Kidney (tissue), 14 donors: Measurements from ENCODE around the gene VPS16. TPM values are rescaled to one million over a fixed set of nuclear protein-coding genes. Genes with fewer than 3 reads are reported as not detected.

Source experiments
- DNase-seq, 5 donors: peaks; one replicate each; pipeline ENCODE4 v3.0.0-alpha.2; 2013 to 2020
- FAIRE-seq: peaks from 2 replicates; lab custom pipeline; 2012; peaks lifted over from hg19 to GRCh38; lab: Jason Lieb, UNC
- H3K27ac ChIP-seq, 2 donors: one replicate each; pipeline ENCODE4 v1.7.0; 2013; ENCODE audit warnings: low read depth in 2 of 2, low read length in 2 of 2, inconsistent platforms in 1 of 2
- H3K27me3 ChIP-seq: one replicate; pipeline ENCODE4 v1.7.1; 2013; ENCODE audit warnings: low read length, inconsistent platforms; ENCODE audit not compliant: control insufficient read depth, insufficient read depth
- H3K36me3 ChIP-seq, 3 donors: one replicate each; pipeline versions ENCODE4 v1.7.0 to v1.7.1; 2013; ENCODE audit warnings: low read length in 3 of 3, control low read depth in 1 of 3, inconsistent platforms in 1 of 3; ENCODE audit not compliant: insufficient read depth in 3 of 3, control insufficient read depth in 2 of 3
- H3K4me1 ChIP-seq, 3 donors: one replicate each; pipeline versions ENCODE4 v1.7.0 to v1.7.1; 2013; ENCODE audit warnings: low read length in 3 of 3, inconsistent platforms in 1 of 3, low read depth in 1 of 3; ENCODE audit not compliant: control insufficient read depth in 2 of 3, insufficient read depth in 2 of 3
- H3K4me3 ChIP-seq, 3 donors: one replicate each; pipeline versions ENCODE4 v1.7.0 to v1.8.1; 2013; ENCODE audit warnings: low read length in 3 of 3, control low read depth in 1 of 3, inconsistent platforms in 1 of 3
- H3K9ac ChIP-seq, 3 donors: one replicate each; pipeline versions ENCODE4 v1.7.0 to v1.7.1; 2013; ENCODE audit warnings: low read length in 3 of 3, control low read depth in 1 of 3, inconsistent platforms in 1 of 3
- H3K9me3 ChIP-seq, 3 donors: one replicate each; pipeline versions ENCODE4 v1.7.0 to v1.7.1; 2013; ENCODE audit warnings: low read length in 3 of 3, control low read depth in 1 of 3, inconsistent platforms in 1 of 3; ENCODE audit not compliant: control insufficient read depth in 2 of 3, insufficient read depth in 1 of 3
- intact Hi-C: fragments of 100-400 bp; cut with DNase I; formaldehyde crosslinking; loops from one replicate; pipeline ENCODE4 v1.11.1; 2022
- polyA plus RNA-seq: library from polyadenylated mRNA; stranded (reverse); fragments of 350-450 nt; fragmentation: Illumina TruSeq; extraction: RNeasy Lipid Tissue Mini Kit (QIAGEN cat#74804); gene quantifications from one replicate; pipeline ENCODE4 v1.2.3, GENCODE V29; 2014; ENCODE audit warnings: low read depth, low replicate concordance; ENCODE audit not compliant: insufficient read depth
- total RNA-seq: library from RNA; stranded (reverse); fragmentation: NEBNext Ultra II Directional; extraction: Animal tissue kit (Norgen Biotek cat#: 25700); gene quantifications from one replicate; pipeline ENCODE4 v1.2.1, GENCODE V29; 2021
- TF ChIP-seq, protein P1 (sequence below): IDR thresholded peaks from 3 replicates; pipeline ENCODE4 v1.5.1; 2012; ENCODE audit warnings: mild to moderate bottlenecking, moderate library complexity, borderline replicate concordance; ENCODE audit not compliant: insufficient read depth; ENCODE audit errors: extremely low read depth
- donor health status: control.
- donor health status: control.
- donor health status: control.
- donor health status: control.
- donor health status: control.
- donor health status: DM: yes; HTN: yes; CAD: no.
- donor health status: Normal renal cell carcinoma (clear cell type).

The VPS16 gene
- total and polyA plus RNA-seq, 2 donors from 2014 or later: 38.6 to 38.8 TPM

DNA sequence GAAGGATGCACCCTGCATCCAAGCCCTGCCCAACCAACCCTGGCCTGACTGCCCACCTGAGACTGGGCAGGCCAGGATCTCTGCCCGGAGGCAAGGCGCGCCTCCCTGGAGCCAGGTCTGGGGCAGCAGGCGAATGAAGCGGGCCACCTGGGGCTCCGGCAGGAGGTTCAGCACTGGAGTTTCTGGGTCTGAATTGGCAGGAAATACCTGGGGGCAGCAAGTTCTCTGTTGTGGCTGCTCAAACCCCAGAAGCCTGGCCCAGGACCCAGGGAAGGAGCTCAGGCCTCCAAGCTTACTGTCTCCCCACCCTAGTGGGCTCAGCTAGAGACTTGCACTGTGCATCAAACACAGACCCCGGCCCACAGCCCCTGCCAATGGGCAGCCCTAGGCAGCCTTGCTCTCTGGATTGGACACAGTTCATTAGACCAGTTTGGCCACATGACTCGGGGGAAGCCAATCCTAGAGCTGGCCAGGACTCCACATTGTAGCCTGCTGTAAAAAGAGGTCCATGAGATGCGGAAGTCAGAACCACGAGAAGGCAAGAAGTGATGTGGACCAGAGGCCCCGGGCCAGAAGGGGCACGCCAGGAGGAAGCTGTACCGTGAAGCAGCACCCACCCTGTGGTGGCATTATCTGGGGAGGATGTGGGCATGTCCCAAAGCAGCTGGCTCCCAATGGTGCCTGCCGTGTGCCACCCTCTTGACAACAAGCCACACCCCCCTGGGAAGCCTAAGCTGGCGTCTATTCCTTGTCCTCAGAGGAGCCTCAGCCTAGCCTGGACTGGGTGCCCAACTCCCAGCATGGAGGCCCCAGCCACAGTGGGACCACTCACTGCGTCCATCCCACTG lies 43.2 kb upstream of the VPS16 start:
- no peak overlapping the region for H3K9ac ChIP-seq
- no peaks in the 10 kb centered on the region for H3K27me3 ChIP-seq
- H3K4me1 ChIP-seq: peaks cover 0 to 3% (median 0%) of the 10 kb centered on the region in 3 donors
- no peaks in the 10 kb centered on the region for H3K36me3 ChIP-seq
- intact Hi-C loops: no loop called here
- no peaks in the 10 kb centered on the region for H3K9me3 ChIP-seq
- TF ChIP-seq, protein P1, sequence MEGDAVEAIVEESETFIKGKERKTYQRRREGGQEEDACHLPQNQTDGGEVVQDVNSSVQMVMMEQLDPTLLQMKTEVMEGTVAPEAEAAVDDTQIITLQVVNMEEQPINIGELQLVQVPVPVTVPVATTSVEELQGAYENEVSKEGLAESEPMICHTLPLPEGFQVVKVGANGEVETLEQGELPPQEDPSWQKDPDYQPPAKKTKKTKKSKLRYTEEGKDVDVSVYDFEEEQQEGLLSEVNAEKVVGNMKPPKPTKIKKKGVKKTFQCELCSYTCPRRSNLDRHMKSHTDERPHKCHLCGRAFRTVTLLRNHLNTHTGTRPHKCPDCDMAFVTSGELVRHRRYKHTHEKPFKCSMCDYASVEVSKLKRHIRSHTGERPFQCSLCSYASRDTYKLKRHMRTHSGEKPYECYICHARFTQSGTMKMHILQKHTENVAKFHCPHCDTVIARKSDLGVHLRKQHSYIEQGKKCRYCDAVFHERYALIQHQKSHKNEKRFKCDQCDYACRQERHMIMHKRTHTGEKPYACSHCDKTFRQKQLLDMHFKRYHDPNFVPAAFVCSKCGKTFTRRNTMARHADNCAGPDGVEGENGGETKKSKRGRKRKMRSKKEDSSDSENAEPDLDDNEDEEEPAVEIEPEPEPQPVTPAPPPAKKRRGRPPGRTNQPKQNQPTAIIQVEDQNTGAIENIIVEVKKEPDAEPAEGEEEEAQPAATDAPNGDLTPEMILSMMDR: no peak
- DNase-seq (no peak), FAIRE-seq (no peak)
- H3K4me3 ChIP-seq: no peak overlapping the region
- H3K27ac ChIP-seq: no peak overlapping the region

DNA sequence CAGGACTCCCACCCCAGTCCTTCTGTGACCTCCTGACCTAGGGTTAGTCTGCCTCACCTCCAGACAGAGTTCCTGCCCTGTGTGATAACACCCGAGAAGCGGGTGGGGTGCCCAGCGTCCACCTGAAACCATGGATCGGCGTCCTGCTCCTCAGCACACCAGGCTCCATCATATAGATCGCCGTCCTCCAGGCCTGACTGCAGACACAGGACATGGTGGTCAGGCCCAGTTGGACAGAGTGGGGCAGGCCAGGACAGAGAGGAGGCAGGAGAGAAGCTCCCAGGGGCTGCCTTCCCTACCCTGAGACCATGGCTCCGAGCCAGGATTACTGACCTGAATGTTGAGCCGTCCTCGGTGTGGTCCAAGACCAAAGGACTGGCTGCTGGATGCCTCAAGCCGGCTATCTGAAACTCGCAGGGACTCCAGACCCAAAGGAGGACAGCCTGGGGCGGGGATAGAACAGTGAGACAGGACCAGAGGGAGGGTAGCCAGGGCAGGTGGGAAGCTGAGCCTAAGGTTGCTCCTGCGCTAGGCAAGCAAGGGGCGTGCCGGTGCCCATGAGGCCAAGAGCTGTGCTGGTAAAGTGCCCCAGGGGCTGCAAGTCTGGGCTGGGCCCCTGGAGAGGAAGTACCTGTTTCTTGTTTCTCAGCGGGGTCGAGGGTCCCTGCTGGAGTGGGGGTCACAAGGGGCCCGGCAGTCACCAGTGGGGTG lies 42.3 kb upstream of the VPS16 start:
- Histone ChIP-seq H3K9ac (no peak overlapping the region), H3K36me3 (no peaks in the 10 kb centered on the region), H3K9me3 (no peaks in the 10 kb centered on the region), H3K4me1 (peaks cover 0 to 3% (median 0%) of the 10 kb centered on the region in 3 donors), H3K4me3 (no peak overlapping the region), H3K27ac (no peak overlapping the region), H3K27me3 (no peaks in the 10 kb centered on the region)
- intact Hi-C loops: no loop called here
- TF ChIP-seq, protein P1: no peak
- no peak for FAIRE-seq
- no peak for DNase-seq

DNA sequence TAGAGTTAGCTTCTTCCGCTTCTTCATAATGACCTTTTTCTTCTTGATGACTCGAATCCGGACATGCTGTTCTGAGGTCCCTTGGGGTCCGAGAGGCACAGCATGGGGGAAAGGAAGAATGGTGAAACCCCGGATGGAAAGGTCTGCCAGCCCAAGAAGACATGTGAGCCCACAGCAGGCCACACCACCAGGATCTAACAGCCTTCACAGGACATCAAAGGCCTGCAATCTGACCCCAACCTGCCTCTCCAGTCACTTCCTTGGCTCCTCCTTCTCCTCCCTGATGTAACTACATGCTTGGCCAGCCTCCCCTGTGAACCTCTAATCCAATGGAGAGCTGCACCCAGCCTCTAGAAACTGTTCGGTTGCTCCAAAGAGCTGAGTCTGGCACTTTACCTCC lies 41.7 kb upstream of the VPS16 start:
- DNase-seq: peak in 3 of 5 donors; percentile 69 to 84 (median 69)
- H3K36me3 ChIP-seq: no peaks in the 10 kb centered on the region

More for the DNA sequence above, 41.7 kb upstream of the VPS16 start:
- FAIRE-seq: no peak
- intact Hi-C loops: no loop called here
- H3K27ac ChIP-seq: no peak overlapping the region
- no peaks in the 10 kb centered on the region for H3K27me3 ChIP-seq
- peak overlapping the region in 1 of 3 donors; percentile 26 for H3K4me3 ChIP-seq
- TF ChIP-seq, protein P1: no peak
- H3K9me3 ChIP-seq: no peaks in the 10 kb centered on the region
- peaks cover 0 to 3% (median 0%) of the 10 kb centered on the region in 3 donors for H3K4me1 ChIP-seq
- H3K9ac ChIP-seq: no peak overlapping the region
